Measurements from ENCODE around the gene HSPA5.

Gene HSPA5

GRCh38 chr9:125240649-125240999, 519 bp downstream of the HSPA5 start:
- Histone ChIP-seq H4K20me1 (ENCODE audit: insufficient read depth, low read length) (peaks cover 27% of the 10 kb centered on the region), H3K27me3 (ENCODE audit: insufficient read depth, low read length, poor library complexity) (no peaks in the 10 kb centered on the region), H3K4me1 (ENCODE audit: insufficient read depth, low read length) (peaks cover 45% of the 10 kb centered on the region), H3K4me2 (ENCODE audit: insufficient read depth, low read length) (peak overlapping the region; percentile 97), H3K27ac (ENCODE audit: low read length) (peak overlapping the region; percentile 94), H3K79me2 (ENCODE audit: insufficient read depth, low read length) (peaks cover 64% of the 10 kb centered on the region), H3K4me3 (ENCODE audit: low read depth in 1 of 2, low read length in 2 of 2) (peak overlapping the region; percentile 100), H2AFZ (ENCODE audit: low read depth, low read length) (peak overlapping the region; percentile 76), H3K9me3 (ENCODE audit: insufficient read depth, low read length, severe bottlenecking) (no peaks in the 10 kb centered on the region), H3K36me3 (ENCODE audit: insufficient read depth, low read length) (peaks cover 53% of the 10 kb centered on the region), H3K9ac (ENCODE audit: low read depth, low read length) (peak overlapping the region; percentile 100)
- TF ChIP-seq CTCF (IDR thresholded peaks at IDR 0.05; ENCODE audit: borderline replicate concordance, extremely low read depth, low read length, poor library complexity, severe bottlenecking) (no peak), EZH2 (IDR thresholded peaks at IDR 0.05; ENCODE audit: borderline replicate concordance, low read depth, low read length, severe bottlenecking) (no peak)
- ATAC-seq (ENCODE audit: insufficient read depth, low read depth) (peak; percentile 1; the same call in 1 of the 3 replicates), DNase-seq (no peak)

GRCh38 chr9:125239631-125240597, 1.2 kb downstream of the HSPA5 start:
- peak overlapping the region; percentile 94 for H3K27ac ChIP-seq (ENCODE audit: low read length)
- peak overlapping the region; percentile 100 for H3K9ac ChIP-seq (ENCODE audit: low read depth, low read length)
- no peaks in the 10 kb centered on the region for H3K27me3 ChIP-seq (ENCODE audit: insufficient read depth, low read length, poor library complexity)
- DNase-seq (no peak), ATAC-seq (ENCODE audit: insufficient read depth, low read depth) (no peak)
- peak overlapping the region; percentile 100 for H3K4me3 ChIP-seq (ENCODE audit: low read depth in 1 of 2, low read length in 2 of 2)
- no peaks in the 10 kb centered on the region for H3K9me3 ChIP-seq (ENCODE audit: insufficient read depth, low read length, severe bottlenecking)
- TF ChIP-seq CTCF (IDR thresholded peaks at IDR 0.05; ENCODE audit: borderline replicate concordance, extremely low read depth, low read length, poor library complexity, severe bottlenecking) (no peak), EZH2 (IDR thresholded peaks at IDR 0.05; ENCODE audit: borderline replicate concordance, low read depth, low read length, severe bottlenecking) (no peak)
- peaks cover 27% of the 10 kb centered on the region for H4K20me1 ChIP-seq (ENCODE audit: insufficient read depth, low read length)
- H3K36me3 ChIP-seq (ENCODE audit: insufficient read depth, low read length) = peaks cover 58% of the 10 kb centered on the region
- H2AFZ ChIP-seq (ENCODE audit: low read depth, low read length) = peak overlapping the region; percentile 76
- H3K4me1 ChIP-seq (ENCODE audit: insufficient read depth, low read length) = peaks cover 45% of the 10 kb centered on the region
- peak overlapping the region; percentile 97 for H3K4me2 ChIP-seq (ENCODE audit: insufficient read depth, low read length)
- peaks cover 68% of the 10 kb centered on the region for H3K79me2 ChIP-seq (ENCODE audit: insufficient read depth, low read length)

- Histone ChIP-seq H4K20me1 (ENCODE audit: insufficient read depth, low read length) (peaks cover 27% of the 10 kb centered on the region), H3K27ac (ENCODE audit: low read length) (no peak overlapping the region), H3K9ac (ENCODE audit: low read depth, low read length) (peak overlapping the region; percentile 100), H3K4me2 (ENCODE audit: insufficient read depth, low read length) (peak overlapping the region; percentile 97), H2AFZ (ENCODE audit: low read depth, low read length) (no peak overlapping the region), H3K9me3 (ENCODE audit: insufficient read depth, low read length, severe bottlenecking) (no peaks in the 10 kb centered on the region), H3K4me1 (ENCODE audit: insufficient read depth, low read length) (peaks cover 45% of the 10 kb centered on the region), H3K79me2 (ENCODE audit: insufficient read depth, low read length) (peaks cover 68% of the 10 kb centered on the region), H3K27me3 (ENCODE audit: insufficient read depth, low read length, poor library complexity) (no peaks in the 10 kb centered on the region), H3K4me3 (ENCODE audit: low read depth in 1 of 2, low read length in 2 of 2) (peak overlapping the region in 1 of 2 experiments; percentile 100; a peak in 2 of 4 replicates), H3K36me3 (ENCODE audit: insufficient read depth, low read length) (peaks cover 64% of the 10 kb centered on the region)
- DNase-seq = no peak
- no peak for ATAC-seq (ENCODE audit: insufficient read depth, low read depth)
- TF ChIP-seq CTCF (IDR thresholded peaks at IDR 0.05; ENCODE audit: borderline replicate concordance, extremely low read depth, low read length, poor library complexity, severe bottlenecking) (no peak), EZH2 (IDR thresholded peaks at IDR 0.05; ENCODE audit: borderline replicate concordance, low read depth, low read length, severe bottlenecking) (no peak)
These were observed 2.2 kb downstream of the HSPA5 start for GRCh38 chr9:125238915-125239446.
